ENCODE measurements around the gene PANK2.

- no peak for TF ChIP-seq POLR2A (IDR thresholded peaks at IDR 0.05)
- TF ChIP-seq CTCF (IDR thresholded peaks at IDR 0.05), result no peak
- TF ChIP-seq POLR2AphosphoS5 (IDR thresholded peaks at IDR 0.05), result no peak
Observed at GRCh38 chr20:3847429-3847940, 41.7 kb upstream of the PANK2 start.

All from gastroesophageal sphincter (tissue), 3 donors.